ENCODE measurements around the gene MISP. TPM values are rescaled to one million over a fixed set of nuclear protein-coding genes. Genes with fewer than 3 reads are reported as not detected.
A peak's percentile ranks its signal among the peaks of the same experiment; 100 is the strongest.
"Not testable (repeated sequence)": the region's sequence is repeated elsewhere in the genome, so short reads cannot be mapped to it uniquely, and the experiment has no call there.

The MISP gene, protein sequence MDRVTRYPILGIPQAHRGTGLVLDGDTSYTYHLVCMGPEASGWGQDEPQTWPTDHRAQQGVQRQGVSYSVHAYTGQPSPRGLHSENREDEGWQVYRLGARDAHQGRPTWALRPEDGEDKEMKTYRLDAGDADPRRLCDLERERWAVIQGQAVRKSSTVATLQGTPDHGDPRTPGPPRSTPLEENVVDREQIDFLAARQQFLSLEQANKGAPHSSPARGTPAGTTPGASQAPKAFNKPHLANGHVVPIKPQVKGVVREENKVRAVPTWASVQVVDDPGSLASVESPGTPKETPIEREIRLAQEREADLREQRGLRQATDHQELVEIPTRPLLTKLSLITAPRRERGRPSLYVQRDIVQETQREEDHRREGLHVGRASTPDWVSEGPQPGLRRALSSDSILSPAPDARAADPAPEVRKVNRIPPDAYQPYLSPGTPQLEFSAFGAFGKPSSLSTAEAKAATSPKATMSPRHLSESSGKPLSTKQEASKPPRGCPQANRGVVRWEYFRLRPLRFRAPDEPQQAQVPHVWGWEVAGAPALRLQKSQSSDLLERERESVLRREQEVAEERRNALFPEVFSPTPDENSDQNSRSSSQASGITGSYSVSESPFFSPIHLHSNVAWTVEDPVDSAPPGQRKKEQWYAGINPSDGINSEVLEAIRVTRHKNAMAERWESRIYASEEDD
- total RNA-seq = not detected

DNA sequence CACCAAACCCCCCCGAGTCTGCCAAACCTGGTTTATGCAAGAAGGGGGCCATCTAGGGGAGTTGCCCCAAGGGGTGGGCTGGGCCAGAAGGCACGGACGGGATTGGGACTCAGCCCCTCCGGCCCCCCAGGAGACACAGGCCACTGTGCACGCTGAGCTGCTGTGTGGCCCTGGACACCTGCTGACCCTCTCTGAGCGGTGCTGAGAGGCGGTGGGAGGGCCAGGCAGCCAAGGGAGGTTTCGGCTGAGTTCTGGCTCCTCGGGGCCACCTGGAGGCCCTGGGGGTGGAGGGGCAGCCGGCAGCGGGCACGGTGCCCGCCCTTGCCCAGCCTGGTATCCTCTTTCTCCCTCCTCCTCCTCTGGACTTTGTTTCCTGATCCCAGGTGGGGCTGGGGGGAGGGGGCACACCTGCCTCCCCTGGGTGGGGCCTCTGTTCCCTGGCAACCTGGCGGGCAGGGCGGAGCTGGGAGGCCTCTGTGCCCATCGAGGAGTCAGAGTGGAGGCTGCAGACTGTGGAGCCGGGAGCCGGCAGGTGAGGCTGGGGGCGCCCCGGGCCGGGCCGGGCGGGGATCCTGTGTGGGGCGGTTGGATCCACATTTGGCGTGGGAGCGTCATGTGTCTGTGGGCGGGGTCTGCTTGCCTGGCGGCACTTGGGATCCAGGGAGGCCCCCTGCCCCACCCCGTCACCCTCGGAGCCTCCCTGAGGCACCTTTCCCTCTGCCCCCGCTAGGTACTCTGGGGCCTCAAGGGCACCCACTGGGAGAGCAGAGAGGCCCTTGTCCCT lies at the start of gene MISP:
Gene MISP, plus strand, starts transcription at position 473 of the 784 bp plus-strand sequence. CDS start 5,835 bp downstream, outside the sequence.
- no peak for DNase-seq

DNA sequence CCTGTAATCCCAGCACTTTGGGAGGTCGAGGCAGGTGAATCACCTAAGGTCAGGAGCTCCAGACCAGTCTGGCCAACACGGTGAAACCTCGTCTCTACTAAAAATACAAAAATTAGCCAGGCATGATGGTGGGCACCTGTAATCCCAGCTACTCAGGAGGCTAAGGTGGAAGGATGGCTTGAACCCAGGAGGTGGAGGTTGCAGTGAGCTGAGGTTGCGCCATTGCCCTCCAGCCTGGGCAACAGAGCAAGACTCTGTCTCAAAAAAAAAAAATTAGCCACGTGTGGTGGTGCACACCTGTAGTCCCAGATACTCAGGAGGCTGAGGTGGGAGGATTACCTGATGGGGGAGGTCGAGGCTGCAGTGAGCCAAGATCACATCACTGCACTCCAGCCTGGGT lies 48.1 kb upstream of the MISP start:
- not testable (repeated sequence) for DNase-seq

DNA sequence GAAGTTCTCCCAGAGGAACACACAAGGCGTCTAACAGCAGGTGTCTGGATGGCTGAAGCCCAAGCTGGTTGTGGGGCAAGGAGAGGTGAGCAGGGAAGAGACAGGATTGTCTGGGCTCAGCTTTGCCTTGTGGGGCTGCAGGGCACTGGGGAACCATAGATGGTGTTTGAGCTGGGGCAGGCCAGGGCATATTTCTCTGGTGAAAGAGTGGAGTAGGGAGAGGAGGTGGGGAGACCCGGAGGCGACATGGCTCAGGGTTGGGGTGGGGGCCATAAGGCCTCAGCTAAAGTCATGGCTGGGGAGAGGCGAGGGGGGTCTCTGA lies 47.6 kb upstream of the MISP start:
- DNase-seq = no peak

DNA sequence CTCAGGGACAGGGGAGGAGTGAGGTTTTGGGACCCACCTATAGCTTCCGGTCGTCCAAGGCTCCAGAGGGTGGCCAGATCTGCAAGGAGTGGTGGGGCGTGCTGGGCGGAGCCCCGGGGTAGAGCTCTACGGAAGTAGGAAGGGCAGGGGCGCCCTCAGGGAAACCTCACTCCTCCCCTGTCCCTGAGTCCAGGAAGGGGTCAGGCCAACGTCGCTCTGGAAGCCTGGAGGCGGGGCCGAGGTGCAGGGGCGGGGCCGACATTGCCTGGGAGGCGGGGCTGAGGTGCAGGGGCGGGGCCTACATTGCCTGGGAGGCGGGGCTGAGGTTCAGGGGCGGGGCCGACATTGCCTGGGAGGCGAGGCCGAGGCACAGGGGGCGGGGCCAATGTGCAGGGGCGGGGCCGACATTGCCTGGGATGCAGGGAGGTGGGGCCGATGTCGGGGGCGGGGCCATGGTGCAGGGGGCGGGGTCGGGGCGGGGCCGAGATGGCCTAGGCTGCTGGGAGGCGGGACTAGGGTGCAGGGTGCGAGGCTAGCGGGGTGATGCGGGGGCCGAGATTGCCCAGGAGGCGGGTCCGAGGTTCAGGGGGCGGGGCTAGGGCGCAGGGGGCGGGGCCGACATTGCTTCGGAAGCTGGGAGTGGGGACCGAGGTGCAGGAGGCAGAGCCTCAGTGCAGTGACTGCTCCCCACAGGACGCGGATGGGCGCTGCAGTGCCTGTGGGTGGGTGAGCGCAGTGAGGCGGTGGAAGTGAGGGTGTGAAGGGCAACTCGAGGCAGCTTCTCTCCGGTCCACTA lies 47.1 kb upstream of the MISP start:
- no peak for DNase-seq

DNA sequence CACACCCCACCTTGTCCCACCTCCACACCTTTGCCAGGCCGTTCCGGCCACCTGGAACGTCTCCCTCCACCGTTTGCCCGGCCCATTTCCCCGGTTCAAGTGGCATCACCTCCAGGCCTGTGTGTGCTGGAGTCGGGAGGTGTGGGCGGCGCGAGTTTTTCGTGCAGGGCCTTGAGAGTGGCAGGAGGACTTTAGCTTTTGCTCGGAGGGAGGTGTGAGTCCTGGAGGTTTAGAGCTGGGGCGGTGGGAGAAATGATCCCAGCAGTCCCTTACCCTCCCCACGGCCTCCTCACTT lies 46.5 kb upstream of the MISP start:
- no peak for DNase-seq

DNA sequence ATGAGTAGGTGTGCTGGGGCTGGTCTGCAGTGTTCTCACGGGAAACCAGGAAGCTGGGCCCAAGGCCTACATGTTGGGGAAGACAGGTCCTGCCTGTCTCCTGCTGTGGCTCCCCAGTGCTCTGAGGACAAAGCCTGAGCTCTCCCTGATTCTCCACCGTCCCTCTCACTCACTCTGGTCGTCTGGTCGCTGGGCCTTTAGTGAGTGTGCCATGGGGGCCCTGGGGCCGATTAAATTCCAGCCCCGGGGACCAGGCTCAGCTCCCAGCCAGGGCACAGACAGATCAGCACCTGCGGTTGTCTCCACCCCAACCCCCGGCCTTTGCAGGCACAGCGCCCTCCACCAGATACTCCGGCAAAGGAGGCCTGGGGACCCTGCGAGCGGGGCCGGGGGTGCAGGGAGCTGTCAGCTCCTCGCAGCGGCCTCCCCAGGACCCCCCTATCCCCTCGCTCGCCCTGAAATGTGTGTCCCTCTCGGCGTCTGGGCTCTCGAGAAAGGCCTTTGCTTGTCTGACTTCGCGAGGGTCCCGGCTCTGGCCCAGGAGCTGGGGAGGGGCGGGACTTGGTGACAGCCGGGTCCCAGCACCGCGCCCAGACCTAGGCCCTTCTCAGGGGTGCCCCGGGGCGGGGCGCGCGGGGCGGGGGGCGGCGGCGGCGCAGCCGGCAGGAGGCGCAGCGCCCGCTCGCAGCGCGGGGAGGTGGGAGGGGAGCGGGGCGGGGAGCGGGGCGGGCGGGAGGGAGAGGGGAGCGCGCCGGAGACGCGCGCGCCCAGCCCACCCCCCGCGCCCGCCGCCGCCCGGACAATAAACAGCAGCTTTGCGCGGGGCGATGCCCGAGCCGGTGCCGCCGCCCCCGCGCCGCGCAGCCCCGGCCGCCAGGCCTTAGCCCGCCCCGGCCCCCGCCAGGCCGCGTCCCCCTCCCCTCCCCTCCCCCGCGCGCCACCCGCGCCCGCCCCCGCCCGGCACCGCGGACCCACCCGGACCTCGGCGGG lies 42.5 kb upstream of the MISP start, which contains the start of gene PALM:
Gene PALM, plus strand, starts transcription at position 782 of the 990 bp plus-strand sequence. CDS start 212 bp downstream, outside the sequence.
- no peak for DNase-seq

DNA sequence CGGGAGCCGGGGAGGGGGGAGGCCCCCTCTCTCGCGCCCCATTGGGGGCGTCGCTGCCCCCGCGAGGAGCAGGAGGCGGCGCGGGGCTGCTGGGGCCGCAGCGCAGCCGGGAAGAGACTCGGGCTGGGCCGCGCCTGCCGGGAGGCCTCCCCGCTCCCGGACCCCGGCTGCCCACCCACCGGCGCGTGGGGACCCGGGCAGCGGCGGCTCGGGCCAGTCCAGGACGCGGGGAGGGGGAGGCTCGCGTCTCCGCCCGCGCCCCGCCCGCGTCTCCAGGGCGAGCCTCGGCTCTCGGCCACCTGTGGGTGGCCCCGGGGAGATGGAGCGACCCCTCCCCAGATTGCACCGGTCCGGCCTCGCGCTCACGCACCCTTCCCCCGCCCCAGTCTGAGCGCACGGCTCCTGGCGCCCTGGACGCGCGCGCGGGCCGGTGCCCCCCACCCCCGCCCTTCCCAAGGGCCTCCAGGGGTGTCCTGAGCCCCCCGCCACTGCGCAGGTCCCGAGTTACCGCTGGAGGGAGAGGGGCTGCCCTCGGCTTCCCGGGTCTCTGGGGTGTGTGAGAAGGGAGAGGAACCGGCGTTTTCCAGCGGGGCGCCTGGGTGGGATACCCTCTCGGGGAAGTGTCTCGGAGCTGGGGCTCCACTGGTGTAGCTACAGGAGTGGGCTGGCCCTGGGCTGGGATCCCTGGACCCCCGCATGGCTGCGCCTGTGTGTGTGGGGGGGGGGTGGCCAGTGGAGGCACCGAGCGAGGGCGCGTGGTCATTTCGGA lies 41.5 kb upstream of the MISP start:
- DNase-seq = no peak

DNA sequence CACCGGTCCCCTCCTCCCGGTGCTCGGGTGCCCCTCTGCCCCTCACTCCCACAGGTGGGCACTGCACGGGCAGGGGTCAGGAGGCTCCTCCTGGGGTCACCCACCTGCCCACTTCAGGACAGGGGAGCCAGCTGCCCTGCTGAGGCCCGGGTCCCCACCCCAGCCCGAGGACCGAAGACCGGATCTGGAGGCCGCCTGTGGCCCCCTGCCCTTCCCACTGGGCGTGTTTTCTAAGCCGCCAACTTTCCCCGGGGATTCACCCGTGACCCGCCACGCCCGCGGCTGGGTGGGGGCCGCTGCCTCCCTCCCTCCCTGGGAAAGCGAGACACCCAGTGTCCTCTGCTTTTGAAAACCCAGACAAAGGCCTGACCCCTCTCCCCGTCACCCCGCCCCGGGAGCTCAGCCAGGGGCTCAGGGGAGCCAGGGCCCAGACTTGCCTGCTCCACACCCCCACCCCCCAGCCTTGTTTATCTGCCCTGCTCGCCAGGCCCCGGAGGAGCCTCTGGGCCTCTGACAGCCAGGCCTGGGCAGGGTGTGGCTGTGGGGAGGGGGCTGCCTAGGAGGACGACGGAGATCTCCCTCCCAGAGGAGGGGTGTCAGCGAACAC lies 40.8 kb upstream of the MISP start:
- DNase-seq = no peak

DNA sequence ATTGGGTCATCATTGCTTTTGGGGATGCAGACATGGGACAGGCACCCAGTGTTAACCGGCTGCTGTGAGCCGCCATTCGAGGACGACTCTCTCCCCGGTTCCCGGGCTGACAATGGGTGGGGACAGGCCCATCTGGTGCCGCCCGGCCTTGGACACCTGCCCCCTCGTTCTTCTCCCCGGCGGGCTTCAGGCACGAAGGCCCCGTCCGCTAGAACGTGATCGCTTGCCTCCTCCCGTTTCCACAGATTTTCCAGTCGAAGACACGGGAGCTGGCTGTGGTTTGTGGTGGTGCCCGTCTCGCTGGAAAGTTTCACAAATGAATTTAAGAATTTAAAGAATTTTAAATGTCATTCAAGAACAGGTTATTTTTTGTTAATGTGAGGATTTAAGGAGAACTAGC lies 40.1 kb upstream of the MISP start:
- no peak for DNase-seq

DNA sequence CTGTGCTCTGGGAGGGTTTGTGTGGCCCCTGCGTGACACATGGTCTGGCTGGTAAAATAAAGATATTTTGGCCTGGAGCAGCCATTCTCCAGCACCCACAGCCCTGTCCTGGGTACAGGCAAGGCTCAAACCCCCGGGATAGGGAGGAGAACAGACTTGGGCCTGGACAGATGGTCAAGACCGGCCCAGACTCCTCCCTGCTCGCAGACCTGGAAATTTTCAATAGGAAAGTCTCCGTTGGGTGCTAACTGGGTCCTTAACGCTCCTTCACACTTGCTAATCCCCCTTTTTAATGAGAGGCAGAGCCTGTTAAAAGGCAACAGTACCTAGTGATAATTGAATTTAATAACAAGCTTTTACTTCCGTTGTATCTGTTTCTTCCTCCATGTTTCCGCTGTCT lies 39.7 kb upstream of the MISP start:
- no peak for DNase-seq

DNA sequence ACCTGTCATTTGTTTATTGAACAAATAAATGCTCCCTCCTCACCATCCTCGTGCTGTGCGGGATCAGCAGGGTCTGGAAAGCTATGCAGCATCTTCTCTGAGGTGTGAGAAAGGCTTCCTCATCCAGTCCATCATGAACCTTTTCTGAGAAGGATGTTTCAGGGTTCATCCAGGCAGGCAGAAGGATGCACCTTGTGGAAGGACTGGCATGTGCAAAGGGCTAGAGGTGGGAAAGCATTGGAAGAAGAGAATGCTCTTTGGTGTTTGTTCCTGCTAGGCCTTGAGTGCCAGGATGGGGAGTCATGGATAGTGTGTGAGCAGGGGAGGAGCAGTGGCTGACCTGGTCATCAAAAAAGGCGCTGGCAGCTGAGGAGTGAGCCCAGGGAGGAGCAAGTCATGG lies 35.6 kb upstream of the MISP start:
- no peak for DNase-seq

DNA sequence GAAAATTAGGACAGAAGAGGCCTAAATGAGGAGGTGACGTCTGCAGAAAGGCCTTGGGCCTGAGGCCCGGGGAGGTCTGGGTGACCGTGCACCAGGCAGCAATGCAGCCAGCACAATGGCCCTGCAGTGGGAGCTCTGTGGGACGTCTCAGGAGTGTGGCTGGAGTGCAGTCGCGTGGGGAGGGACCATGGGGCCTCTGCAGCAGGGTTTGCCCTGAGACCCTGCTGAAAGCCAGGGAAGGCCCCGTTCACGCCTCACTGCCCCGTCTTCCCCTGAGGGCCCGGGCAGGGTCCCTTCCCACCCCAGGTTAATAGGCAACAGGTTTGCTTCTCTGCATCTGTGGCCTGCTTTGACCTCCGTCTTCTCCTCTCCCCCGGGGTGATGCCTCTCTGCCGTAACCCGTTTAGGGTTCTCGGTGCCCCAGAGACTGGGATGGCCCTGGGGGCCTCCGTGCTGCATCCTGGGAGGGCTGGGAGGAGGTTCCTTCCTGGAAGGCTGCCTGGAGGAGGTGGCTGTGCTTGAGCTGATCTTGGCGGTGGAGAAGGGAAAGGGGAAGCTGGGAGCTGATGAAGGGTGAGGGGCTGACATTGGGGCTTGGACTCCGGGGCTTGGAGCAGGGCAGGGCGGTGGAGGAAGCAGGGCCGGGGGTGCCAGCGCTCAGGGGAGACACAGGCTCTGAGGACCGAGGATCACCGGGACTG lies 32.5 kb upstream of the MISP start:
- DNase-seq = no peak

DNA sequence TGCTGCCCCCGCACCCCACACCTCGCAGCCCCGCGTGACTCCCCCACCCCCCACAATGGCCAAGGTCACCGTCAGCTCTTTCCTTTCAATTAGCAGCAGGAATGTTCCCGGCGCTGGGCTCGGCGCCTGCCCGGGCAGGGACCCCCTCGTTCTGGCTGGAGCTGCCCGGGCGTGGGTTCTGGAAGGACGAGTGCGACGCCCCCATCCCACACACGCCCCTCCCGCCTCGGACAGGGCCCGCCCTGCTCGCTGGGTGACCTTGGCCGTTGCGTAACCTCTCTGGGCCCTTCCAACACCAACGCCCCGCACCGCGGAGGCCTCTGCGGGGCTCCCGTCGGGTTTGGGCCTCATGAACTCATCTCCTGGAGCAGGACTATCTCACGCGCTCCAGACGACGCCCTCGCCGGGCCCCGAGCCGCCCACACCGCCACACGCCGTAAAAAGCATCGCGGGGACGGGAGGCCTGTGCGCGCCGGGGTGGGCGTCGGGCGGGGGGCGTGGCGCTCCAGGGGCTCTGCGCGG lies 31.9 kb upstream of the MISP start:
- DNase-seq = no peak

DNA sequence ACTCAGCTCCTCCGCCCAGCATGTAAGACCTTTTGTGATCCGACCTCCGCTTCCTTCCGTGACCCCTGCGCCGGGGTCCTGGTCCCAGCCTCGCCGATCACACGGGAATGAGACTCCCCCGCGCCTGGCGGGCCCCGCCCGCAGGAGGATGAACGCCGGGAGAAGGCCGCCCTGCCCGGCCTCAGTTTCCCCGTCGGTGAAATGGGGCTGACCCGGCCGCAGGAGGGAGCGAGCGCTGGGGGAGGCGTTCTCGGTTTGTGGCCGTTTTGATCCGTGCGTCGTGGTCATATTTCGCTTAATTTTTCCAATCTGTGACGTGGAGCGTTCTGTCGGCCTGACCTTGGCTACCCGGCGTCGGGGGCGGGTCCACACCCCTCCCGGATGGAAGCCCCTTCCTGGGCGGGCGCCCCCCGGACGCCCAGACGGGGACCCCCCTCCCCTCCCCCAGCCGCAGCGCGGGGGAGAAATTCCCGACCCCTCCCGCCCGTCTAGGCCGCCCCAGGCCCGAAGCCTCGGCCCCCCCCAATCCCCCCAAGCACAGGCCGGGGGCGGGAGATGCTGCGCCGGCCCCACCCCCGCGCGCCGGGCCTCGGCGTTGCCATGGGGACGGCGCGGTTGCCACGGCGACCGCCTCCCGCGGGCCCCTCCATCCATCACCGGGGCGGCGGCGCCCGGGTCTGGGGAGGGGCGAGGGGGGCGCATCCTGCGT lies 31.1 kb upstream of the MISP start:
- no peak for DNase-seq

DNA sequence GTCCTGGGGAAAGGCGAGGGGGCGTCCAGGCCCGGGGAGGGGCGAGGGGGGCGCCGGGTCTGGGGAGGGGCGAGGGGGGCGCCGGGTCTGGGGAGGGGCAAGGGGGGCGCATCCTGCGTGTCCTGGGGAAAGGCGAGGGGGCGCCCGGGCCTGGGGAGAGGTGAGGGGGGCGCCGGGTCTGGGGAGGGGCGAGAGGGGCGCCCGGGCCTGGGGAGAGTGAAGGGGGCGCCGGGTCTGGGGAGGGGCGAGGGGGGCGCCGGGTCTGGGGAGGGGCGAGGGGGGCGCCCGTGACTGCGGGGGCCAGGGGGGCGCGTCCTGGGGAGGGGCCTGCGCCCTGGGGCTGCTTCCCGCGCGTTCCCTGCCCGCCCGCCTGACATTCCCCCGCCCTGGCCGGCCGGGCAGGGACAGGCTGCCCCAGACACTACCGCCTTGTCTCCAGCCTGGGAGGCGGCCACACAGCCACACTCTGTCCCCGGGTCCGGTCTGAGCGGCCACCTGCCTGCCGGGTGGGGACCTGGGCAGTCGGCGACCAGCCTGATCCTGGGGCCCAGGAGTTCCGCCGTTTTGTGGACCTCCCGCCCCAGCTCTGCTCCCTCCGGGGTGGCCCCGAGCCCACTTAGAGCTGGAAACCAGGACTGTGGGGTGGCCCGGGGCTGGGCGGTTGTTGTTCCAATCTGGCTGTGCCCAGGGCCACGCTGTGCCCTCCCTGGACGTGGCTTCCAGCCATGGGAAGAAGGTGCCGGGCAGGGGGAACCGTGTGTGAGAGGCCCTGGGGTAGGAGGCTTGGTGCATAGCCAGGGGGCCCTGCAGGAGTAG lies 30.4 kb upstream of the MISP start:
- peak; percentile 36 for DNase-seq

DNA sequence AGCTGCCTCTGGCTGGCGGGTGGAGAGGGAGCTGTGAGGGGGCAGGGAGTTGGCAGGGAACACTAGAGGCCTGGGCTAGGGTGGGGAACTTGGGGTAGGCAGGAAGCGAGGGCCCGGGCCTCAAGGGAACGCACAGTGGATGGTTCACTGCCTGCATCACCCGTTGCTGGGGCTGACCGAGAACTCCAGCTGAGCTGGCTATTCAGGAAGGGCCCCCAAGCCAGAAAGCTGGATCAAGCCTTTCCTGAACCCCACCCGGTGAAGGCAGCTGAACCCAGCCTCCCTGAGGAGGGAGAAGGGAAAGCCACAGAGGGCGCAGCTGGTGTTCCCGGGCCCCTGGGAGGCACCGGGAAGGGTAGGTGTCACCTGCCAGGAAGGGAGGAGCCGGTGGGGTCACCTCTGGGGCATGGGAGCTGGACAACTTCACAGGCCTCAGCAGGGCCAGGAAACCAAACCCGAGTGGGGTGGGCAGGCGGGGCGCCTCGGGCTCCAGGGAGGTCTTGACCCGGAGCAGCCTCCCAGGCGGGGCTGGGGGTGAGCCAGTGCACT lies 28.3 kb upstream of the MISP start:
- no peak for DNase-seq

DNA sequence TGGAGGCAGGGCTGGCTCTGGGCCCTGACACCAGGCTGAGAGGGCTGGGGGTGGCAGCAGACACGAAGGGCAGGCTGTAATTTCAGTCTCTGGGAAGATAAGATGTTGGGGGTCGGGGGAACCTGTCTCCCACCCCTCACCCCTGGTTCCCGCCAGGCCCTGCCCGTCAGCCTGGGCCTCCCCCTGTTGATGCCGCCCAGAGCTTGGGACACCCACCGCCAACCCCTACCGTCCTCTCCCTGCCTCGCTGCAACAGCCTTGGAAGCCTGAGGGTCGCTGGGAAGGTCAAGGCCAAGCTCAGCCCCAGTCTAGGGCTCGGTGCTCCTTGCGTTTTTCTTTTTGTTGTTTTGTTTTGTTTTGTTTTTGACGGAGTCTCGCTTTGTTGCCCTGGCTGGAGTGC lies 27.7 kb upstream of the MISP start:
- no peak for DNase-seq
